ENCODE data around the gene VWA8.
"Not testable (repeated sequence)": the region's sequence is repeated elsewhere in the genome, so short reads cannot be mapped to it uniquely, and the experiment has no call there.

Gene VWA8

GRCh38 chr13:41966671-41967070 is 5.8 kb upstream of the VWA8 start:
- no peak for DNase-seq

GRCh38 chr13:41962994-41963393 is 2.1 kb upstream of the VWA8 start:
- DNase-seq = no peak

- DNase-seq = no peak
These were observed 504 bp upstream of the VWA8 start for GRCh38 chr13:41961466-41961760.

- DNase-seq = peak in 3 of 51 donors; percentile 25 to 34 (median 26)
These were observed 685 bp downstream of the VWA8 start for GRCh38 chr13:41960211-41960636.

GRCh38 chr13:41956272-41956671 is 4.6 kb downstream of the VWA8 start:
- DNase-seq = no peak

- DNase-seq = no peak
These were observed 5.3 kb downstream of the VWA8 start for GRCh38 chr13:41955605-41956004.

GRCh38 chr13:41954226-41954625 is 6.7 kb downstream of the VWA8 start:
- no peak for DNase-seq

- DNase-seq = no peak
These were observed 8.2 kb downstream of the VWA8 start for GRCh38 chr13:41952749-41953148.

- not testable (repeated sequence) for DNase-seq
These were observed 11.8 kb downstream of the VWA8 start for GRCh38 chr13:41949104-41949503.

- no peak for DNase-seq
These were observed 15.0 kb downstream of the VWA8 start for GRCh38 chr13:41945926-41946325.

- DNase-seq = no peak
These were observed 16.1 kb downstream of the VWA8 start for GRCh38 chr13:41944635-41945397.

- DNase-seq = no peak
These were observed 16.7 kb downstream of the VWA8 start for GRCh38 chr13:41944229-41944628.

- no peak for DNase-seq
These were observed 18.3 kb downstream of the VWA8 start for GRCh38 chr13:41942462-41943094.

- DNase-seq = no peak
These were observed 19.7 kb downstream of the VWA8 start for GRCh38 chr13:41941174-41941573.

GRCh38 chr13:41939398-41939797 is 21.5 kb downstream of the VWA8 start:
- no peak for DNase-seq

GRCh38 chr13:41938918-41939317 is 22.0 kb downstream of the VWA8 start:
- DNase-seq = no peak

GRCh38 chr13:41937388-41937787 is 23.5 kb downstream of the VWA8 start:
- no peak for DNase-seq

- no peak for DNase-seq
These were observed 25.4 kb downstream of the VWA8 start for GRCh38 chr13:41935501-41935900.

GRCh38 chr13:41934994-41935393 is 25.9 kb downstream of the VWA8 start:
- no peak for DNase-seq

- no peak for DNase-seq
These were observed 26.8 kb downstream of the VWA8 start for GRCh38 chr13:41934120-41934519.

- no peak for DNase-seq
These were observed 29.6 kb downstream of the VWA8 start for GRCh38 chr13:41931337-41931736.

- no peak for DNase-seq
These were observed 30.8 kb downstream of the VWA8 start for GRCh38 chr13:41930154-41930553.

GRCh38 chr13:41928323-41928722 is 32.6 kb downstream of the VWA8 start:
- DNase-seq = no peak

- DNase-seq = no peak
These were observed 35.9 kb downstream of the VWA8 start for GRCh38 chr13:41925014-41925413.
